Activated T-cell treated with anti-CD3 and anti-CD28 coated beads, Interleukin-2, amount 50 U/mL, for 24 hours (primary cell): ENCODE data around the gene AHDC1.
"Not testable (repeated sequence)": the region's sequence is repeated elsewhere in the genome, so short reads cannot be mapped to it uniquely, and the experiment has no call there.

Source experiments
- DNase-seq: peaks from one replicate; pipeline ENCODE4 v3.0.0-alpha.2; 2020
- H3K27ac Mint-ChIP-seq: 2 replicates; pipeline ENCODE4 v1.8.0; 2020; ENCODE audit warnings: mild to moderate bottlenecking, mixed read lengths
- H3K27me3 Mint-ChIP-seq: 2 replicates; pipeline ENCODE4 v1.8.0; 2020; ENCODE audit warnings: mixed read lengths
- H3K36me3 Mint-ChIP-seq: 2 replicates; pipeline ENCODE4 v1.8.0; 2020; ENCODE audit warnings: low read depth, mixed read lengths
- H3K4me1 Mint-ChIP-seq: 2 replicates; pipeline ENCODE4 v1.8.0; 2020; ENCODE audit warnings: low read depth, mixed read lengths
- H3K4me3 Mint-ChIP-seq: 2 replicates; pipeline ENCODE4 v1.8.0; 2020; ENCODE audit warnings: mild to moderate bottlenecking, moderate library complexity, mixed read lengths
- H3K9me3 Mint-ChIP-seq: 2 replicates; pipeline ENCODE4 v1.8.0; 2020; ENCODE audit warnings: mixed read lengths

The AHDC1 gene

DNA sequence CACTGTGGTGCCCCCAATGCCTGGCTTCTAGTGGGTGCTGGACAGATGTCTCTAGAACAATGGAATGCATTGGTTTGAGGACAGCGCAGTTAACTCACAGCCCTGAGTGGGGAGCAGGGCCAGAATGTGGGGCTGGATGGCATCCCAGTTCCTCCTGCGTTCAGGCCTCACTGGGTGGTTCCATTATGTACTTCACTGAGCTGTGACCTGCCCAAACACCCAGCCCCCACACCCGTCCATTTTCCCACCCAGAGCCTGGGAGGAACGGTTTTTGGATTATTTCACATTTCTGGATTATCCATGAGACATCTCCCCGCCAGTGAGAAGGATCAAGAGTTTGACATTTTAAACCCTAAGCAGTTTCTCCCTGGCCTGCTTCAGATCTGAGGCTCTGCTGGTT lies 58.7 kb downstream of the AHDC1 start:
- H3K27me3 Mint-ChIP-seq = no peaks in the 10 kb centered on the region
- no peak overlapping the region for H3K4me3 Mint-ChIP-seq
- DNase-seq = no peak
- H3K36me3 Mint-ChIP-seq = peaks cover 12% of the 10 kb centered on the region
- H3K27ac Mint-ChIP-seq = no peak overlapping the region
- H3K9me3 Mint-ChIP-seq = no peaks in the 10 kb centered on the region
- peaks cover 16% of the 10 kb centered on the region for H3K4me1 Mint-ChIP-seq

DNA sequence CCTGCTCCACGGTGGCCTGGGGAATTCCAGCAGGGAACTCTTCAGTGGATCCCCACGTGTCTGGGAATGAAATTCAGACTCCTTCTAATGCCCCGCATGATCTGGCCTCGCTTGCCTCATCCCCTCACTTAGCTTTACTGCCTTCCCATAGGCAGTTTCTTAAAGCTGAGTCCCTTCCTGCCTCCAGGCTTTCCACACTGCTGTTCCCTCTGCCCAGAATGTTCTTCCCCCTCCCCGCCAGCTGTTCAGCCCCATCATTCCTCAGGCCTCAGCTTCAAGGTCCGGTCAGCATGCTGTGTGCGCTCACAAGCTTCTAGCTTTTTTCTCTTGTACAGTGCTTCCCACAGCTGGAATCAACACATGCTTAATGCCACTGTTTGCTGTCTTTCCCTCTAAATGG lies 59.1 kb downstream of the AHDC1 start:
- no peaks in the 10 kb centered on the region for H3K27me3 Mint-ChIP-seq
- H3K9me3 Mint-ChIP-seq = no peaks in the 10 kb centered on the region
- H3K27ac Mint-ChIP-seq = peak overlapping the region; percentile 5
- no peak for DNase-seq
- H3K4me3 Mint-ChIP-seq = no peak overlapping the region
- H3K4me1 Mint-ChIP-seq = peaks cover 19% of the 10 kb centered on the region
- H3K36me3 Mint-ChIP-seq = peaks cover 7% of the 10 kb centered on the region

GRCh38 chr1:27543284-27543683 lies 60.7 kb downstream of the AHDC1 start:
- Mint-ChIP-seq H3K9me3 (no peaks in the 10 kb centered on the region), H3K27ac (peak overlapping the region; percentile 20), H3K36me3 (peaks cover 3% of the 10 kb centered on the region), H3K4me3 (no peak overlapping the region), H3K27me3 (no peaks in the 10 kb centered on the region), H3K4me1 (peaks cover 19% of the 10 kb centered on the region)
- DNase-seq = no peak

DNA sequence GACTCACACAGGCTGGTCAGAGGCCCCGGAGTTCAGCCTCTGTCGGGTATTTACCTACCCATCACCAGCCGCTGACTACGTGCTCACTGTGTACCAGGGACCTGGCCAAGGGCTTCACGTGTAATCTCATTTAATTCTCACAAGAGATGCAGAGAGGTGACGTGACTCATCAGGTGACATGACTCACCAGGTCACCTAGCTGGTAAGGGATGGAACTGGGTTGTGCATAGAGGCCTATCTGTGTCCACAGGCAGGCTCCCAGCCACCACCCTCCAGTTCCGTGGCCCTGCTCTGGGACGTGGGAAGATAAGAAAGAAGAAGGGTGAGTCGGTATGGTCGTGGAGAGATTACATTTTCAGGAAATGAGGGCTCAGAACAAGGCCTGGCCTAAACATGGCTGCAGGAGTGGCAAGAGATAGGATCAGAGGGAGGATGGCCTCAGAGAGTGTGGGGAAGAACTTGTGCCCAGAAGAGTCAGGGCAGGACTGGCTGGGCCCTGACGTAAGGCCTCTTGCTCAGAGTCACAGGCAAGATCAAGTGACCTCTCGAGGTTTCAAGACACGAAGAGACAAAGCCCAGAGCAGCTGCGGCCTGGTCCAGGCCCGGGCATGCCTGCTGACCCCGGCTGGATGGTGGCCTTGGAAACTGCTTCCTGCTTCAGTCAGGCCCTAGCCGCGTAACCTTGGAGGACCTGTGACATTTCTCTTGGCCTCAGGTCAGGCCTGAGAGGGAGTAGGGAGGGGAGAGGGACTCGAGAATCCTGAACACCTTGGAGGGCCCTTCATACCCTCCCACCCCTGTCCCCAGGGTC lies 61.3 kb downstream of the AHDC1 start:
- peaks cover 19% of the 10 kb centered on the region for H3K4me1 Mint-ChIP-seq
- H3K27me3 Mint-ChIP-seq = no peaks in the 10 kb centered on the region
- H3K27ac Mint-ChIP-seq = peak overlapping the region; percentile 61
- peaks cover 3% of the 10 kb centered on the region for H3K36me3 Mint-ChIP-seq
- no peaks in the 10 kb centered on the region for H3K9me3 Mint-ChIP-seq
- H3K4me3 Mint-ChIP-seq = no peak overlapping the region
- DNase-seq = no peak

GRCh38 chr1:27539901-27540861 lies 63.8 kb downstream of the AHDC1 start:
- peaks cover 19% of the 10 kb centered on the region for H3K4me1 Mint-ChIP-seq
- no peaks in the 10 kb centered on the region for H3K27me3 Mint-ChIP-seq
- no peak overlapping the region for H3K4me3 Mint-ChIP-seq
- peak overlapping the region; percentile 37 for H3K27ac Mint-ChIP-seq
- peaks cover 3% of the 10 kb centered on the region for H3K36me3 Mint-ChIP-seq
- H3K9me3 Mint-ChIP-seq = no peaks in the 10 kb centered on the region
- no peak for DNase-seq

DNA sequence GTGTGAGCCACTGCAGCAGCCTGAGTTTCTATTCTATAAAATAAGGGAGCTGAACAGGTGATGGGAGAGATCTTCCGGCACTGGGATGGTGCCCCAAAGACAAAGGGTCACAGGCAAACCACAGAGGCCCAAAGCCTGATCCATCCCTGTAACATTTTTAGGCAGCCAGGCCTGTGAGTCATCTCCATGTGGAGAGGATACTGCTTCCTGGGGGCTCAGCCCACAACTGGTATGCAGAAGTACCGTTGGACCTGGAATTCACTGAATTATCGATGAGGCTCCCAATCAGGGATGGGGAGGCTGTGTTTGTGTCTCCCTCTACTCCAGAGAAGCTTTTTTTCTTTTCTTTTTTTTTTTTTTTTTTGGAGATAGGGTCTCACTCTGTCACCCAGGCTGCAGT lies 65.2 kb downstream of the AHDC1 start:
- Mint-ChIP-seq H3K4me3 (no peak overlapping the region), H3K4me1 (peaks cover 16% of the 10 kb centered on the region), H3K27me3 (no peaks in the 10 kb centered on the region), H3K27ac (no peak overlapping the region), H3K9me3 (no peaks in the 10 kb centered on the region), H3K36me3 (peaks cover 2% of the 10 kb centered on the region)
- DNase-seq = no peak

DNA sequence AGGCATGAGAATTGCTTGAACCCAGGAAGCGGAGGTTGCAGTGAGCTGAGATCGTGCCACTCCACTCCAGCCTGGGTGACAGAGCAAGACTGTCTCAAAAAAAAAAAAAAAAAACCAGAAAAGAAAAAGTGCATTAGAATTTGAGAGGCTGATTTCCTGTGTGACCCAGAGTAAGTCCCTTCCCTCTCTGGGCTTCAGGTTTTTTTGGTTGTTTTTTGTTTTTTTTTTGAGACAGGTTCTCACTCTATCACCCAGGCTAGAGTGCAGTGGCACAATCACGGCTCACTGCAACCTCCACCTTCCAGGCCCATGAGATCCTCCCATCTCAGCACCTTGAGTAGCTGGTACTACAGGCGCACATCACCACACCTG lies 65.7 kb downstream of the AHDC1 start:
- H3K27me3 Mint-ChIP-seq, H3K4me3 Mint-ChIP-seq, H3K27ac Mint-ChIP-seq, DNase-seq, H3K36me3 Mint-ChIP-seq, H3K9me3 Mint-ChIP-seq: not testable (repeated sequence)
- peaks cover 16% of the 10 kb centered on the region for H3K4me1 Mint-ChIP-seq

GRCh38 chr1:27536767-27537166 lies 67.2 kb downstream of the AHDC1 start:
- Mint-ChIP-seq H3K4me3 (no peak overlapping the region), H3K36me3 (peaks cover 10% of the 10 kb centered on the region), H3K4me1 (peaks cover 15% of the 10 kb centered on the region), H3K27ac (peak overlapping the region; percentile 33), H3K9me3 (no peaks in the 10 kb centered on the region), H3K27me3 (no peaks in the 10 kb centered on the region)
- no peak for DNase-seq

DNA sequence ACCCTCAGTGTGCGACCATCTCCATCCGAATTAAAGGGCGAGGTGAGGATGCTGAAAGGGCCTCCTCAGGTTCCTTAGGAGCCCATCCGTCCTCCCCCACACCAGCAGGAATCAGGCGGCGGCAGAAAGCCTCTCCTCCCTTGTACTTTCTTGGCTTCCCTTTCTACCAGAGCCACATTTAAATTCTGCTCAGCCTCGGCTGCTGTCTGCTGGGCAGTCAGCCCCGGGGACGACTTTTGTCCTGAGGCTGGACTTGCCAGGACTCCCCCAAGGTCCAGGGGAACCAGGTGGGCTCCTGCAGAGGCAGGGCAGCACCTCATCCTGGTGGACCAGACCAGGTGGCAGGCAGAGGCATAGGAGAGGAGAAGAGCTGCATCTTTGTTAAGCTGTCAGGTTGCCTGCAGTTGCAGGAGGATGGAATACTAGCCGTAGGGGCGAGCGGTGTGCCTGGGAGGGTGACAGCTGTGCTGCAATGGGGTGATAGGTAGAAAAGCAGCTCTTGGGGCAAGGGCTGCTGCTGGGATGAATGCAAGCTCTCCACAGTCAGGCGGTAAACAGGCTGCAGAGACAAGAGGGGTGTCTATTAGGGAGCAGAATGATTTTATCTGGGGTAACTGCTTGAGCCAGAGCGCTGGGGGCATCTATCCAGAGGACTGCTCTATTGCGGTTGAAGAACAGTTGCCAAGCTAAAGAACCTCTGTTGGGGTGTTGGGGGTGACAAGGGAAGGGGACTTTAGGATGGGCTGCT lies 67.8 kb downstream of the AHDC1 start:
- Mint-ChIP-seq H3K9me3 (no peaks in the 10 kb centered on the region), H3K4me3 (no peak overlapping the region), H3K27ac (no peak overlapping the region), H3K4me1 (peaks cover 15% of the 10 kb centered on the region), H3K27me3 (no peaks in the 10 kb centered on the region), H3K36me3 (peaks cover 10% of the 10 kb centered on the region)
- DNase-seq = no peak

GRCh38 chr1:27535386-27535785 lies 68.6 kb downstream of the AHDC1 start:
- H3K4me3 Mint-ChIP-seq = no peak overlapping the region
- DNase-seq = no peak
- H3K27ac Mint-ChIP-seq = no peak overlapping the region
- peaks cover 10% of the 10 kb centered on the region for H3K36me3 Mint-ChIP-seq
- no peaks in the 10 kb centered on the region for H3K9me3 Mint-ChIP-seq
- H3K4me1 Mint-ChIP-seq = peaks cover 12% of the 10 kb centered on the region
- no peaks in the 10 kb centered on the region for H3K27me3 Mint-ChIP-seq

- peaks cover 10% of the 10 kb centered on the region for H3K36me3 Mint-ChIP-seq
Observed at GRCh38 chr1:27531959-27532685, 71.8 kb downstream of the AHDC1 start.

GRCh38 chr1:27530192-27530591 lies 73.8 kb downstream of the AHDC1 start:
- Mint-ChIP-seq H3K9me3 (no peaks in the 10 kb centered on the region), H3K4me1 (peaks cover 36% of the 10 kb centered on the region), H3K4me3 (no peak overlapping the region), H3K27ac (no peak overlapping the region), H3K27me3 (no peaks in the 10 kb centered on the region), H3K36me3 (peaks cover 13% of the 10 kb centered on the region)
- DNase-seq = no peak

More at GRCh38 chr1:27531959-27532685, 71.8 kb downstream of the AHDC1 start:
- Mint-ChIP-seq H3K4me1 (peaks cover 18% of the 10 kb centered on the region), H3K27ac (peak overlapping the region; percentile 62), H3K9me3 (no peaks in the 10 kb centered on the region), H3K27me3 (no peaks in the 10 kb centered on the region), H3K4me3 (no peak overlapping the region)
- DNase-seq = no peak

DNA sequence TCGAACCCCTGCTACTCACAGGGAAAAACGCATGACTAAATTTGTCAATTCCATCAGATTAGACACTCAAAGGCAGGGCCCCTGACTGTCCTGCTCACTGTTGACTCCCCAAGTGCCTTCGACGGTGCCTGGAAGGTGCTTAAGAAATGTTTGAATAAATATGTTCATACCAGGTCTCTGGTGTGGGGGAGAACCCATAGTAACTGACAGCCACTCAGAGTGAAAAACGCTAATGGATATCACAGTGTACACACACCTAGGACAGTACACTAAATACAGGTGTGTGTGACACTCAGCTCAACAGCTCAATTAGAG lies 74.3 kb downstream of the AHDC1 start:
- Mint-ChIP-seq H3K36me3 (peaks cover 13% of the 10 kb centered on the region), H3K27ac (no peak overlapping the region), H3K9me3 (no peaks in the 10 kb centered on the region), H3K4me3 (no peak overlapping the region), H3K27me3 (no peaks in the 10 kb centered on the region), H3K4me1 (peaks cover 39% of the 10 kb centered on the region)
- DNase-seq = no peak
